Spleen (tissue), 13 donors: ENCODE results near the gene CXXC5. TPM values are rescaled to one million over a fixed set of nuclear protein-coding genes. Genes with fewer than 3 reads are reported as not detected.
A peak's percentile ranks its signal among the peaks of the same experiment; 100 is the strongest.
"Not testable (repeated sequence)": the region's sequence is repeated elsewhere in the genome, so short reads cannot be mapped to it uniquely, and the experiment has no call there.

Source experiments
- DNase-seq: peaks from one replicate; pipeline ENCODE4 v3.0.0-alpha.2; 2020
- H3K27ac ChIP-seq, 8 donors: fragments of 200-600 bp; sonication (generic) in 7 of 8; 1 replicate in 4 of 8; 2 replicates in 4 of 8; pipeline versions ENCODE4 v1.5.0 to v1.8.0; 2016 to 2021; ENCODE audit warnings: inconsistent platforms in 4 of 8, mild to moderate bottlenecking in 4 of 8, moderate library complexity in 1 of 8
- H3K27me3 ChIP-seq, 7 donors: fragments of 200-600 bp; sonication (generic) in 6 of 7; replicated peaks in 1 of 7; 1 replicate in 4 of 7; 2 replicates in 3 of 7; pipeline versions ENCODE4 v1.5.0 to v1.8.0; 2016 to 2021; ENCODE audit warnings: inconsistent platforms in 3 of 7, mild to moderate bottlenecking in 1 of 7
- H3K36me3 ChIP-seq, 6 donors: fragments of 200-600 bp; sonication (generic) in 5 of 6; 1 replicate in 4 of 6; 2 replicates in 2 of 6; pipeline versions ENCODE4 v1.5.0 to v1.8.0; 2016 to 2021; ENCODE audit warnings: inconsistent platforms in 2 of 6
- H3K4me1 ChIP-seq, 6 donors: fragments of 200-600 bp; sonication (generic) in 5 of 6; 1 replicate in 3 of 6; 2 replicates in 3 of 6; pipeline versions ENCODE4 v1.5.0 to v1.8.0; 2016 to 2021; ENCODE audit warnings: inconsistent platforms in 3 of 6
- H3K4me3 ChIP-seq, 8 donors: fragments of 200-600 bp; sonication (generic) in 7 of 8; 1 replicate in 4 of 8; 2 replicates in 4 of 8; pipeline versions ENCODE4 v1.5.0 to v1.8.0; 2016 to 2021; ENCODE audit warnings: inconsistent platforms in 4 of 8, mild to moderate bottlenecking in 4 of 8, moderate library complexity in 2 of 8
- H3K9me3 ChIP-seq, 8 donors: fragments of 200-600 bp; sonication (generic) in 7 of 8; 1 replicate in 4 of 8; 2 replicates in 4 of 8; pipeline versions ENCODE4 v1.5.0 to v1.8.0; 2016 to 2021; ENCODE audit warnings: inconsistent platforms in 4 of 8
- CTCF ChIP-seq, 11 experiments: fragments of 200-600 bp in 7 of 11; fragments of 450-650 bp in 4 of 11; sonication (generic) in 4 of 11; IDR thresholded peaks in 8 of 11; conservative IDR thresholded peaks in 3 of 11; 1 replicate in 7 of 11; 2 replicates in 4 of 11; pipeline versions ENCODE4 v1.4.0 to v1.8.0; 2016 to 2021; ENCODE audit warnings: antibody characterized with exemption in 11 of 11, inconsistent platforms in 4 of 11, mild to moderate bottlenecking in 1 of 11
- POLR2A ChIP-seq, 3 donors: fragments of 450-650 bp; IDR thresholded peaks; one replicate each; pipeline ENCODE4 v1.5.1; 2017; ENCODE audit warnings: antibody characterized with exemption in 3 of 3, mild to moderate bottlenecking in 1 of 3
- POLR2AphosphoS5 ChIP-seq, 3 donors: sonication (generic); formaldehyde crosslinking; IDR thresholded peaks; one replicate each; pipeline ENCODE4 v1.5.1; 2017; ENCODE audit warnings: antibody characterized with exemption in 3 of 3
- WGBS, 5 donors: extraction: QIAGEN DNeasy Blood & Tissue Kit in 3 of 5; methylation state at CpG; one replicate each; pipeline versions ENCODE4 v1.1.5 to v1.1.7; 2013 to 2018; 5-methylcytosine and 5-hydroxymethylcytosine counted together
- intact Hi-C: fragments of 100-400 bp; cut with DNase I; formaldehyde crosslinking; loops from one replicate; pipeline ENCODE4 v1.15.0; 2023; ENCODE audit warnings: low total_unique reads
- long read RNA-seq, 2 donors: transcript quantifications; one replicate each; lab custom pipeline, GENCODE V29; 2026
- polyA plus RNA-seq, 3 donors: library from polyadenylated mRNA; stranded (reverse); fragments of 200-250 nt; gene quantifications; one replicate each; pipeline ENCODE4 v1.2.1, GENCODE V29; 2013
- total RNA-seq, 7 donors: library from RNA; depleted of rRNA in 3 of 7; stranded (reverse); fragments of >200 nt in 3 of 7; fragmentation: NEBNext Ultra II Directional in 4 of 7; extraction: Animal tissue kit (Norgen Biotek cat#: 25700) in 4 of 7; gene quantifications; one replicate each; pipeline versions ENCODE4 v1.1.0 to v1.2.1, GENCODE V29; 2016 to 2021
- donor health status: healthy with polysubstance abuse.
- donor health status: DM: no; HTN: no; CAD: no; lungs with moderate emphysema.
- donor health status: DM: no; HTN: no; CAD: no.
- donor health status: Bipolar disorder and iron deficiency.
- donor health status: healthy.
- donor health status: DM: no; HTN: no; CAD: no.
- donor health status: DM: yes; HTN: yes; CAD: no.

Gene CXXC5
- total RNA-seq (10 to 100 TPM; 57.5 to 69.5 (median 62.8) TPM), polyA plus RNA-seq (10 to 100 TPM; 46.4 to 69.5 (median 60.8) TPM)
- long read RNA-seq, donor 1, transcript CXXC5-201 (3 exons, 2,658 nt) = major isoform, 27 of 42 reads
- long read RNA-seq, donor 1, partial matches to known transcripts = 8 of 42 reads
- long read RNA-seq, donor 1, other reads (novel, unspliced or antisense) = 0 of 42 reads
- long read RNA-seq, donor 2, transcript CXXC5-211 (3 exons, 1,892 nt) = minor isoform, 6 of 36 reads
- long read RNA-seq, donor 2, transcript CXXC5-201 (3 exons, 2,658 nt) = major isoform, 19 of 36 reads
- long read RNA-seq, donor 2, partial matches to known transcripts = 9 of 36 reads
- long read RNA-seq, donor 2, other reads (novel, unspliced or antisense) = 0 of 36 reads

DNA sequence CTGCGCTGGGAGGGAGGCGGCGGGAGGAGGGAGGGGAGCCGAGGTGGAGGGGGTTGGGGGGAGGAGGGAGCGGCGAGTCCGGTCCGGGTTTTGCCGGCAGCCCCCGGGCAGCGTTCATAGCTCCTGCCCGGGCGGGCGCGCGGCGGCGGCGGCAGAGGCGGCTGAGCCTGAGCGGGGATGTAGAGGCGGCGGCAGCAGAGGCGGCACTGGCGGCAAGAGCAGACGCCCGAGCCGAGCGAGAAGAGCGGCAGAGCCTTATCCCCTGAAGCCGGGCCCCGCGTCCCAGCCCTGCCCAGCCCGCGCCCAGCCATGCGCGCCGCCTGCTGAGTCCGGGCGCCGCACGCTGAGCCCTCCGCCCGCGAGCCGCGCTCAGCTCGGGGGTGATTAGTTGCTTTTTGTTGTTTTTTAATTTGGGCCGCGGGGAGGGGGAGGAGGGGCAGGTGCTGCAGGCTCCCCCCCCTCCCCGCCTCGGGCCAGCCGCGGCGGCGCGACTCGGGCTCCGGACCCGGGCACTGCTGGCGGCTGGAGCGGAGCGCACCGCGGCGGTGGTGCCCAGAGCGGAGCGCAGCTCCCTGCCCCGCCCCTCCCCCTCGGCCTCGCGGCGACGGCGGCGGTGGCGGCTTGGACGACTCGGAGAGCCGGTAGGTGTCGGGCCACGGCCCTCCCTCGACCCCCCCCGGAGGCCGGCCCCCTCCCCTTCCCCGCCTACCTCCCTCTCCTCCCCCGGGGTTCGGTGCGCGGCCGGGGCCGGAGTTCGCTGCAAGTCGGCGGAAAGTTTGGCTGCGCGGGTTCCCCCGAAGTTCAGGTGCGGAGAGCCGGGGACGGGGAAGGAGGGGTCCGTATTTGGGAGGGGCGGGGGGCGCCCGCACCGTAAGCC is at the start of gene CXXC5:
Gene CXXC5 (plus strand): TSS at position 145 of the 877 bp plus-strand sequence. CDS start 32,175 bp downstream, outside the sequence.
- H3K4me3 ChIP-seq = peak within 1 kb of the TSS; percentile 63 to 98 (median 94)
- H3K27ac ChIP-seq = peak within 1 kb of the TSS; percentile 87 to 95 (median 92)
- peaks cover 0 to 54% (median 6%) of the 10 kb centered on the region in 7 donors for H3K27me3 ChIP-seq
- peak; percentile 94 for DNase-seq
- WGBS, 5 donors = 0 to 1% (median 0%) methylated on average over 25 to 106 of the region's 106 CpGs
- no peaks in the 10 kb centered on the region for H3K36me3 ChIP-seq
- TF ChIP-seq POLR2AphosphoS5 (IDR thresholded peaks at IDR 0.05) (peak; percentile 82 to 92 (median 91)), POLR2A (IDR thresholded peaks at IDR 0.05) (no peak), CTCF (IDR thresholded peaks at IDR 0.05 in 8 of 11, conservative IDR thresholded peaks at IDR 0.05 in 3 of 11) (no peak)
- intact Hi-C loops = no loop called here
- peaks cover 39 to 99% (median 71%) of the 10 kb centered on the region in 6 donors for H3K4me1 ChIP-seq
- no peaks in the 10 kb centered on the region for H3K9me3 ChIP-seq

GRCh38 chr5:139598601-139598965 is 49.6 kb upstream of the CXXC5 start:
- intact Hi-C loops, H3K9me3 ChIP-seq, H3K27ac ChIP-seq, H3K4me3 ChIP-seq, H3K27me3 ChIP-seq, DNase-seq: not testable (repeated sequence)
- Histone ChIP-seq H3K36me3 (peaks cover 8 to 40% (median 36%) of the 10 kb centered on the region in 6 donors), H3K4me1 (peaks cover 3 to 64% (median 23%) of the 10 kb centered on the region in 6 donors)
- 97 to 98% (median 98%) methylated on average over 5 of the region's 5 CpGs for WGBS, 5 donors

DNA sequence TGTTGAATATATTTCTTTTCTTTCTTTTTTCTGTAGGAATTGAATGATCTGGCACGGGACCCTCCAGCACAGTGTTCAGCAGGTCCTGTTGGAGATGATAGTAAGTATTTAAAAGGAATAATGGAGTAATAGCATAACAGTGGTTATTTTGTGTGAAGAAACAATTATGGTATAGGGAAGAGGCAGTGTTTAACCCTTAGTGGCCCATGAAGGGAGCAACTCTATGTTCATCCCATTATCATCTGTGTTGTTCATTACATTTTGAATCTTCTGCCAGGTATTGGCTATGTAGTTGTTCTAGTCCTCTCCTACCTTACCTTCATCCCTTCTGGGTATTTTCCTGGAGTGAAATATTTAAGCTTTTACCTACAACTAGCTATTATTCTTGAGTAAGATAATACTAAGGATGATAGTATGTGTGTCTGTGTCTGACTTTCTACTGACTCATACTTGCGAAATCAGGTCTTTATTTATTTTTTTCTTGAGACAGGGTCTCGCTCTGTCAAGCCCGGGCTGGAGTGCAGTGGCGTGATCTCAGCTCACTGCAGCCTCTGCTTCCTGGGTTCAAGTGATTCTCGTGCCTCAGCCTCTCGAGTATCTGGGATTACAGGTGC is 47.7 kb upstream of the CXXC5 start:
- intact Hi-C loops = no loop called here
- no peak for DNase-seq
- no peaks in the 10 kb centered on the region for H3K27me3 ChIP-seq
- no peaks in the 10 kb centered on the region for H3K9me3 ChIP-seq
- TF ChIP-seq POLR2A (IDR thresholded peaks at IDR 0.05) = no peak
- no peak for TF ChIP-seq POLR2AphosphoS5 (IDR thresholded peaks at IDR 0.05)
- no peak for TF ChIP-seq CTCF (IDR thresholded peaks at IDR 0.05 in 8 of 11, conservative IDR thresholded peaks at IDR 0.05 in 3 of 11)
- H3K36me3 ChIP-seq = peaks cover 8 to 58% (median 44%) of the 10 kb centered on the region in 6 donors
- 80 to 83% (median 80%) methylated on average over 7 of the region's 7 CpGs for WGBS, 5 donors
- no peak overlapping the region for H3K4me3 ChIP-seq
- no peak overlapping the region for H3K27ac ChIP-seq
- peaks cover 0 to 67% (median 17%) of the 10 kb centered on the region in 6 donors for H3K4me1 ChIP-seq

DNA sequence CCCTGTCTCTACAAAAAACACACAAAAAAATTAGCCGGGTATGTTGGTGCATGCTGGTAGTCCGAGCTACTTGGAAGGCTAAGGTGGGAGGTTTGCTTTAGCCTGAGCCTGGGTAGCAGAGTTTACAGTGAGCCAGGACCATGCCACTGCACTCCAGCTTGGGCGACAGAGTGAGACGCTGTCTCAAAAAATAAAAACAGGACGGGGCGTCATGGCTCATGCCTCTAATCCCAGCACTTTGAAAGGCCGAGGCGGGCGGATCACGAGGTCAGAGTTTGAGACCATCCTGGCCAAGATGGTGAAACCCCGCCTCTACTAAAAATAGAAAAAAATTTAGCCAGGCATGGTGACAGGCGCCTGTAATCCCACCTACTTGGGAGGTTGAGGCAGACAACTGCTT is 46.7 kb upstream of the CXXC5 start:
- no peak for DNase-seq
- TF ChIP-seq POLR2A (IDR thresholded peaks at IDR 0.05) (no peak), POLR2AphosphoS5 (IDR thresholded peaks at IDR 0.05) (no peak), CTCF (IDR thresholded peaks at IDR 0.05 in 8 of 11, conservative IDR thresholded peaks at IDR 0.05 in 3 of 11) (no peak)
- WGBS, 5 donors = 90 to 94% (median 92%) methylated on average over 12 of the region's 12 CpGs
- Histone ChIP-seq H3K27ac (no peak overlapping the region), H3K4me1 (peaks cover 0 to 69% (median 25%) of the 10 kb centered on the region in 6 donors), H3K4me3 (no peak overlapping the region), H3K9me3 (no peaks in the 10 kb centered on the region), H3K27me3 (no peaks in the 10 kb centered on the region), H3K36me3 (peaks cover 8 to 68% (median 44%) of the 10 kb centered on the region in 6 donors)
- intact Hi-C loops = no loop called here

DNA sequence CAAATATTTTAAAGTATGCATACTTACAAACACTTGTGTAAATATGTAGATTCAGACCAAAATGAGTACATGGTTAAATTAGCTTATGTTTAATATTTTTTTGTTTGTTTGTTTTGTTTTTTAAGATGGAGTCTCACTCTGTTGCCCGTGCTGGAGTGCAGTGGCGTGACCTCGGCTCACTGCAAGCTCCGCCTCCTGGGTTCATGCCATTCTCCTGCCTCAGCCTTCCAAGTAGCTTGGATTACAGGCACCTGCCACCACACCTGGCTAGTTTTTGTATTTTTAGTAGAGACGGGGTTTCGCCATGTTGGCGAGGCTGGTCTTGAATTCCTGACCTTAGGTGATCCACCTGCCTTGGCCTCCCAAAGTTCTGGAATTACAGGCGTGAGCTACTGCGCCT is 46.2 kb upstream of the CXXC5 start:
- H3K4me3 ChIP-seq, H3K27ac ChIP-seq, intact Hi-C loops, H3K9me3 ChIP-seq, H3K27me3 ChIP-seq, DNase-seq: not testable (repeated sequence)
- Histone ChIP-seq H3K4me1 (peaks cover 0 to 69% (median 25%) of the 10 kb centered on the region in 6 donors), H3K36me3 (peaks cover 8 to 73% (median 44%) of the 10 kb centered on the region in 6 donors)
- WGBS, 5 donors = 94 to 96% (median 95%) methylated on average over 9 of the region's 9 CpGs
